SK-N-SH (cell line): Measurements from ENCODE around the gene TNFRSF19. TPM values are rescaled to one million over a fixed set of nuclear protein-coding genes. Genes with fewer than 3 reads are reported as not detected.

Experiments
- CTCF ChIA-PET: fragments of 300-600, 350-600 bp; formaldehyde crosslinking; extraction: SDS; loops from one replicate; lab custom pipeline; 2021; lab: Yijun Ruan, JAX
- POLR2A ChIA-PET: fragments of 350-600 bp; sonication (Branson Sonifier 250); formaldehyde crosslinking; extraction: SDS; loops from one replicate; lab custom pipeline; 2020; ENCODE audit warnings: antibody characterized with exemption, inconsistent platforms; lab: Yijun Ruan, JAX
- DNase-seq: peaks from one replicate; pipeline ENCODE4 v3.0.0; 2012
- H2AFZ ChIP-seq: fragments of 200-600 bp; sonication (generic); 2 replicates; pipeline ENCODE4 v1.8.1; 2016; ENCODE audit warnings: antibody characterized with exemption, mild to moderate bottlenecking, low read depth
- H3F3A ChIP-seq: fragments of 200-600 bp; sonication (generic); replicated peaks from 2 replicates; pipeline ENCODE3; 2016; ENCODE audit warnings: antibody characterized with exemption, mild to moderate bottlenecking; ENCODE audit not compliant: insufficient read depth
- H3K27ac ChIP-seq, 2 experiments: fragments of 200-500 bp in 1 of 2; fragments of 200-600 bp in 1 of 2; sonication (Bioruptor generic) in 1 of 2; sonication (generic), shearing (Covaris generic) in 1 of 2; 2 replicates each; pipeline versions ENCODE4 v1.5.1 to v1.6.1; 2014 to 2016; ENCODE audit warnings: low read depth in 2 of 2, inconsistent platforms in 1 of 2, low read length in 1 of 2, mild to moderate bottlenecking in 1 of 2, mixed read lengths in 1 of 2
- H3K27me3 ChIP-seq: fragments of 200-600 bp; sonication (generic), shearing (Covaris generic); 2 replicates; pipeline ENCODE4 v1.6.1; 2016; ENCODE audit warnings: mixed run types; ENCODE audit not compliant: insufficient read depth
- H3K36me3 ChIP-seq, 2 experiments: fragments of 200-500 bp in 1 of 2; fragments of 200-600 bp in 1 of 2; sonication (Bioruptor generic) in 1 of 2; sonication (generic) in 1 of 2; replicated peaks in 1 of 2; 2 replicates each; pipeline versions ENCODE3 to v1.5.1; 2014 to 2016; ENCODE audit warnings: low read length in 1 of 2, mild to moderate bottlenecking in 1 of 2; ENCODE audit not compliant: insufficient read depth in 2 of 2, control insufficient read depth in 1 of 2
- H3K4me1 ChIP-seq, 2 experiments: fragments of 200-500 bp in 1 of 2; fragments of 200-600 bp in 1 of 2; sonication (Bioruptor generic) in 1 of 2; sonication (generic), shearing (Covaris generic) in 1 of 2; 2 replicates each; pipeline versions ENCODE4 v1.5.1 to v1.6.1; 2014 to 2016; ENCODE audit warnings: low read depth in 1 of 2, low read length in 1 of 2, mixed run types in 1 of 2; ENCODE audit not compliant: insufficient read depth in 2 of 2, control insufficient read depth in 1 of 2
- H3K4me2 ChIP-seq: fragments of 200-600 bp; sonication (generic), shearing (Covaris generic); 2 replicates; pipeline ENCODE4 v1.6.1; 2017; ENCODE audit warnings: mixed run types
- H3K4me3 ChIP-seq, 2 experiments: fragments of 200-500 bp in 1 of 2; fragments of 200-600 bp in 1 of 2; sonication (Bioruptor generic) in 1 of 2; sonication (generic), shearing (Covaris generic) in 1 of 2; 2 replicates each; pipeline versions ENCODE4 v1.5.1 to v1.8.1; 2014 to 2016; ENCODE audit warnings: low read depth in 2 of 2, inconsistent platforms in 1 of 2, low read length in 1 of 2, mild to moderate bottlenecking in 1 of 2, mixed read lengths in 1 of 2, moderate library complexity in 1 of 2
- H3K79me2 ChIP-seq: fragments of 200-600 bp; sonication (generic); 2 replicates; pipeline ENCODE4 v1.8.1; 2017; ENCODE audit warnings: mild to moderate bottlenecking; ENCODE audit not compliant: insufficient read depth
- H3K9ac ChIP-seq: fragments of 200-600 bp; sonication (generic); 2 replicates; pipeline ENCODE4 v1.6.1; 2017; ENCODE audit warnings: mixed run types
- H3K9me2 ChIP-seq: fragments of 200-600 bp; sonication (generic); 2 replicates; pipeline ENCODE4 v1.6.1; 2017; ENCODE audit warnings: mixed run types
- H3K9me3 ChIP-seq: fragments of 200-600 bp; sonication (generic); 2 replicates; pipeline ENCODE4 v1.6.1; 2017; ENCODE audit warnings: mixed run types, mild to moderate bottlenecking, moderate library complexity
- H4K20me1 ChIP-seq: fragments of 200-600 bp; sonication (generic); 2 replicates; pipeline ENCODE4 v1.6.1; 2017; ENCODE audit warnings: mild to moderate bottlenecking, mixed run types; ENCODE audit not compliant: insufficient read depth
- ELF1 ChIP-seq: IDR thresholded peaks from 2 replicates; pipeline ENCODE4 v1.4.0; 2012
- FOXJ3 ChIP-seq: sonication (generic); formaldehyde crosslinking; IDR thresholded peaks from 2 replicates; pipeline ENCODE4 v1.5.1; 2020; ENCODE audit warnings: mild to moderate bottlenecking, missing genetic modification reagents
- FOXM1 ChIP-seq: IDR thresholded peaks from 2 replicates; pipeline ENCODE4 v1.4.0; 2012; ENCODE audit warnings: low read depth, mild to moderate bottlenecking
- JUND ChIP-seq: IDR thresholded peaks from 2 replicates; pipeline ENCODE4 v1.4.0; 2012
- MAX ChIP-seq: IDR thresholded peaks from 2 replicates; pipeline ENCODE4 v1.4.0; 2012; ENCODE audit warnings: low read depth
- MEF2A ChIP-seq: IDR thresholded peaks from 2 replicates; pipeline ENCODE4 v1.4.0; 2012; ENCODE audit warnings: low read depth, borderline replicate concordance
- MXI1 ChIP-seq: IDR thresholded peaks from 2 replicates; pipeline ENCODE4 v1.6.1; 2012; ENCODE audit warnings: mild to moderate bottlenecking, low read depth, low read length, improper control_type of control experiment
- NFIC ChIP-seq: IDR thresholded peaks from 2 replicates; pipeline ENCODE4 v1.4.0; 2012; ENCODE audit warnings: borderline replicate concordance
- RFX5 ChIP-seq: IDR thresholded peaks from 2 replicates; pipeline ENCODE4 v1.6.1; 2012; ENCODE audit warnings: mild to moderate bottlenecking, improper control_type of control experiment, low read length
- RXRA ChIP-seq: IDR thresholded peaks from 2 replicates; pipeline ENCODE4 v1.4.0; 2012; ENCODE audit warnings: low read depth, mild to moderate bottlenecking, borderline replicate concordance
- TAF1 ChIP-seq: IDR thresholded peaks from 2 replicates; pipeline ENCODE4 v1.6.1; 2012; ENCODE audit warnings: low read depth, mild to moderate bottlenecking, low read length, moderate library complexity, borderline replicate concordance
- TCF12 ChIP-seq: IDR thresholded peaks from 2 replicates; pipeline ENCODE4 v1.4.0; 2012
- TEAD4 ChIP-seq: IDR thresholded peaks from 2 replicates; pipeline ENCODE4 v1.4.0; 2012; ENCODE audit warnings: mild to moderate bottlenecking, borderline replicate concordance; ENCODE audit not compliant: insufficient read depth
- USF2 ChIP-seq: fragments of 150-350 bp; IDR thresholded peaks from 2 replicates; pipeline ENCODE4 v1.6.1; 2017; ENCODE audit warnings: antibody characterized with exemption, low read length, low read depth, borderline replicate concordance
- WGBS: methylation state at CpG from one replicate; pipeline ENCODE4 v1.1.6; 2017; ENCODE audit warnings: low lambda C conversion rate; 5-methylcytosine and 5-hydroxymethylcytosine counted together
- polyA plus RNA-seq, 3 experiments: library from polyadenylated mRNA; depleted of rRNA; stranded (reverse); fragments of >200 nt; gene quantifications; 2 replicates each; pipeline ENCODE4 v1.2.3, GENCODE V29; 2012
- TF ChIP-seq, protein P1 (sequence below): fragments of 150-350 bp; IDR thresholded peaks from 2 replicates; pipeline ENCODE4 v1.6.1; 2016; ENCODE audit warnings: mild to moderate bottlenecking, low read depth, low read length
- TF ChIP-seq, protein P2 (sequence below): fragments of 200-600 bp; sonication (generic); IDR thresholded peaks from 2 replicates; pipeline ENCODE4 v1.6.1; 2017; ENCODE audit warnings: antibody characterized with exemption, mild to moderate bottlenecking, moderate library complexity
- TF ChIP-seq, protein P3 (sequence below): IDR thresholded peaks from 2 replicates; pipeline ENCODE4 v1.4.0; 2012; ENCODE audit warnings: low read depth, borderline replicate concordance

Gene TNFRSF19
- polyA plus RNA-seq, 1 of the 3 experiments (the other 2 are of a cell fraction): 4.6 TPM

DNA sequence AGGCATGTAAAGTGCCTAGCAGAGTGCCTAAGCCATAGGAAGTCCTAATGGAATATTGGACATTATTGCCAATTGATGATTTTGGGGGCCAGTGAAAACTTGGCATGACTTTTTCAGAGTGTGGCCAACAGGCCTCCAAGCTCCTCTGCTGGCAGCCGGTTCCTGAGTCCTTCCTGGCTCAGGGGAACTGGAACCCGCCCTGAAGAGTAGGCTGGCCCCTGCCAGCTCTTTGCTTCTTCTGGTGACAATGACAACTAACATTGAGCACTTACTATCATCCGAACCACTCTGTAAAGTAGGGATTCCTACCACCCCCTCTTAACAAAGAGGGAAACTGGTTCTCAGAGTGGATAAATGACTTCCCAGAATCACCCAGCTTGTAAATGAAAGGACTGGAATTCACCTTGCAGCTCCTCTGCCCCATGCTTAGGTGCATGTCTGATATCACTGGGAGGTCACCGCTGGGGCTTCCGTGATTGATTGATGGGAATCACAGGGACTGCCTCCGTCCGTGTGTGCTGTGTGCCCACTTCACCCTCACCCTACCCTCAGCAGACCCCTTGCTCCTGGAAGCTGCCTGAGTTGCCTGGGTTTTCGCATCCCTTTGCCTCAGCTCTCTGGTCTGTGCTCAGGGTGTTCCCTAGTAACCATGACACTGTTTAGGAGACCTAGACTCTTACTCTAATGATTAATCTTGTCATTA is 50.6 kb downstream of the TNFRSF19 start:
- ChIA-PET CTCF (interaction anchor here (0.8 to 1.6 kb wide), 2 partner anchors 9 to 42 kb away, joined by 3 read pairs; no protein-coding TSS in a partner anchor), POLR2A (no interaction called here)
- peaks cover 3 to 20% of the 10 kb centered on the region in 2 experiments for H3K4me1 ChIP-seq
- no peaks in the 10 kb centered on the region for H3K27me3 ChIP-seq
- DNase-seq: no peak
- H3K9me3 ChIP-seq: no peaks in the 10 kb centered on the region
- 96% methylated on average over 4 of the region's 8 CpGs for WGBS
- H3K27ac ChIP-seq: peak overlapping the region in 1 of 2 experiments; percentile 92; a peak in 2 of 4 replicates
- peaks cover 0 to 14% of the 10 kb centered on the region in 2 experiments for H3K36me3 ChIP-seq
- no peak overlapping the region for H3K4me3 ChIP-seq
- no peak for TF ChIP-seq MXI1
- TF ChIP-seq RFX5: no peak
- no peak for TF ChIP-seq ELF1
- no peak for TF ChIP-seq MEF2A
- TF ChIP-seq TAF1: no peak
- TF ChIP-seq NFIC: no peak
- TF ChIP-seq, protein P1, sequence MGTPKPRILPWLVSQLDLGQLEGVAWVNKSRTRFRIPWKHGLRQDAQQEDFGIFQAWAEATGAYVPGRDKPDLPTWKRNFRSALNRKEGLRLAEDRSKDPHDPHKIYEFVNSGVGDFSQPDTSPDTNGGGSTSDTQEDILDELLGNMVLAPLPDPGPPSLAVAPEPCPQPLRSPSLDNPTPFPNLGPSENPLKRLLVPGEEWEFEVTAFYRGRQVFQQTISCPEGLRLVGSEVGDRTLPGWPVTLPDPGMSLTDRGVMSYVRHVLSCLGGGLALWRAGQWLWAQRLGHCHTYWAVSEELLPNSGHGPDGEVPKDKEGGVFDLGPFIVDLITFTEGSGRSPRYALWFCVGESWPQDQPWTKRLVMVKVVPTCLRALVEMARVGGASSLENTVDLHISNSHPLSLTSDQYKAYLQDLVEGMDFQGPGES: no peak
- TF ChIP-seq RXRA: no peak
- no peak for TF ChIP-seq TCF12
- no peak for TF ChIP-seq FOXJ3 (CRISPR knock-in tag)
- TF ChIP-seq USF2: no peak
- TF ChIP-seq, protein P2, sequence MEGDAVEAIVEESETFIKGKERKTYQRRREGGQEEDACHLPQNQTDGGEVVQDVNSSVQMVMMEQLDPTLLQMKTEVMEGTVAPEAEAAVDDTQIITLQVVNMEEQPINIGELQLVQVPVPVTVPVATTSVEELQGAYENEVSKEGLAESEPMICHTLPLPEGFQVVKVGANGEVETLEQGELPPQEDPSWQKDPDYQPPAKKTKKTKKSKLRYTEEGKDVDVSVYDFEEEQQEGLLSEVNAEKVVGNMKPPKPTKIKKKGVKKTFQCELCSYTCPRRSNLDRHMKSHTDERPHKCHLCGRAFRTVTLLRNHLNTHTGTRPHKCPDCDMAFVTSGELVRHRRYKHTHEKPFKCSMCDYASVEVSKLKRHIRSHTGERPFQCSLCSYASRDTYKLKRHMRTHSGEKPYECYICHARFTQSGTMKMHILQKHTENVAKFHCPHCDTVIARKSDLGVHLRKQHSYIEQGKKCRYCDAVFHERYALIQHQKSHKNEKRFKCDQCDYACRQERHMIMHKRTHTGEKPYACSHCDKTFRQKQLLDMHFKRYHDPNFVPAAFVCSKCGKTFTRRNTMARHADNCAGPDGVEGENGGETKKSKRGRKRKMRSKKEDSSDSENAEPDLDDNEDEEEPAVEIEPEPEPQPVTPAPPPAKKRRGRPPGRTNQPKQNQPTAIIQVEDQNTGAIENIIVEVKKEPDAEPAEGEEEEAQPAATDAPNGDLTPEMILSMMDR: no peak
- no peak for TF ChIP-seq FOXM1
- TF ChIP-seq TEAD4: no peak
- TF ChIP-seq MAX: no peak
- TF ChIP-seq, protein P3, sequence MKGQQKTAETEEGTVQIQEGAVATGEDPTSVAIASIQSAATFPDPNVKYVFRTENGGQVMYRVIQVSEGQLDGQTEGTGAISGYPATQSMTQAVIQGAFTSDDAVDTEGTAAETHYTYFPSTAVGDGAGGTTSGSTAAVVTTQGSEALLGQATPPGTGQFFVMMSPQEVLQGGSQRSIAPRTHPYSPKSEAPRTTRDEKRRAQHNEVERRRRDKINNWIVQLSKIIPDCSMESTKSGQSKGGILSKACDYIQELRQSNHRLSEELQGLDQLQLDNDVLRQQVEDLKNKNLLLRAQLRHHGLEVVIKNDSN: no peak
- no peak for TF ChIP-seq JUND
- TF ChIP-seq, all 33 proteins: peak for 0
- Histone ChIP-seq H3F3A (peaks cover 37% of the 10 kb centered on the region), H2AFZ (no peak overlapping the region), H3K9ac (peak overlapping the region; percentile 47; the same call in 1 of the 2 replicates), H3K79me2 (no peaks in the 10 kb centered on the region), H3K9me2 (no peaks in the 10 kb centered on the region), H3K4me2 (no peak overlapping the region; the same call in 1 of the 2 replicates), H4K20me1 (no peaks in the 10 kb centered on the region)
